Psoas muscle (tissue), 8 donors: ENCODE data around the gene KIAA1958. TPM values are rescaled to one million over a fixed set of nuclear protein-coding genes. Genes with fewer than 3 reads are reported as not detected.

Source experiments
- ATAC-seq, 4 donors: fragments of 200-7000 bp; cut with Tn5 transposase; one replicate each; pipeline ENCODE4 v1.9.1; 2020; ENCODE audit warnings: moderate library complexity in 3 of 4, mild to moderate bottlenecking in 2 of 4
- DNase-seq, 2 donors: peaks; one replicate each; pipeline ENCODE4 v3.0.0-alpha.2; 2020
- H3K27ac ChIP-seq: fragments of 200-600 bp; one replicate; pipeline ENCODE4 v1.8.0; 2022
- H3K27me3 ChIP-seq, 3 donors: fragments of 200-600 bp in 1 of 3; one replicate each; pipeline versions ENCODE4 v1.6.1 to v1.8.0; 2013 to 2022; ENCODE audit warnings: low read length in 2 of 3, mild to moderate bottlenecking in 2 of 3, moderate library complexity in 1 of 3; ENCODE audit not compliant: insufficient read depth in 3 of 3
- H3K36me3 ChIP-seq, 2 donors: fragments of 200-600 bp in 1 of 2; one replicate each; pipeline versions ENCODE4 v1.6.1 to v1.8.0; 2013 to 2022; ENCODE audit warnings: low read depth in 1 of 2, mild to moderate bottlenecking in 1 of 2, moderate library complexity in 1 of 2; ENCODE audit not compliant: insufficient read depth in 1 of 2
- H3K4me1 ChIP-seq: fragments of 200-600 bp; one replicate; pipeline ENCODE4 v1.8.0; 2022
- H3K4me3 ChIP-seq: fragments of 200-600 bp; one replicate; pipeline ENCODE4 v1.8.0; 2022; ENCODE audit warnings: mild to moderate bottlenecking
- H3K9me3 ChIP-seq: fragments of 200-600 bp; one replicate; pipeline ENCODE4 v1.8.0; 2022
- WGBS, 3 donors: extraction: QIAGEN DNeasy Blood & Tissue Kit; methylation state at CpG; one replicate each; pipeline versions ENCODE4 v1.1.6 to v1.1.7; 2013; 5-methylcytosine and 5-hydroxymethylcytosine counted together
- intact Hi-C, 2 donors: fragments of 100-400 bp; cut with DNase I; formaldehyde crosslinking; loops; one replicate each; pipeline versions ENCODE4 v1.11.0 to v1.14.2; 2022
- polyA plus RNA-seq, 3 donors: library from polyadenylated mRNA; stranded (reverse); fragments of 200-250 nt; gene quantifications; one replicate each; pipeline ENCODE4 v1.2.3, GENCODE V29; 2013
- total RNA-seq, 4 donors: library from RNA; stranded (reverse); fragmentation: NEBNext Ultra II Directional in 2 of 4; extraction: Animal tissue kit (Norgen Biotek cat#: 25700) in 2 of 4; gene quantifications; one replicate each; pipeline versions ENCODE4 v1.2.1 to v1.2.4, GENCODE V29; 2021 to 2023
- TF ChIP-seq, protein P1 (sequence below): fragments of 200-600 bp; IDR thresholded peaks from one replicate; pipeline ENCODE4 v1.8.0; 2022; ENCODE audit warnings: antibody characterized with exemption
- donor health status: healthy with polysubstance abuse.
- donor health status: DM: no; HTN: no; CAD: no; lungs with moderate emphysema.
- donor health status: Bipolar disorder and iron deficiency.
- donor health status: healthy.
- donor health status: DM: yes; HTN: yes; CAD: no.
- donor health status: DM: no; HTN: no; CAD: no.
- donor health status: DM: no; HTN: no; CAD: no.
- donor health status: DM: yes; HTN: yes; CAD: no.

KIAA1958 gene
- total and polyA plus RNA-seq, 7 donors, result 0.56 to 4.1 (median 1.5) TPM

DNA sequence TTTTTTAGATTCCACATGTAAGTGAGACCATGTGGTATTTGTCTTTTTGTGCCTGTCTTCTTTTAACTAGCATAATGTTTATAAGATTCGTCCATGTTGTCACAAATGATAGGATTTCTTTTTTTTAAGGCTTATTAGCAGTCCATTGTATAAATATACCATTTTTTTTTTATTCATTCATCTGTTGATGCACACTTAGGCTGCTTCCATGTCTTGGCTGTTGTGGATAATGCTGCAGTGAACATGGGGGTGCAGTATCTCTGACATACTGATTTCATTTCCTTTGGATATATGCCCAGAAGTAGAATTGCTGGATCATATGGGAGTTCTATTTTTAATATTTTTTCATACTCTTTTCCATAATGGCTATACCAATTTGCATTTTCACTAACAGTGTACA, 48.7 kb downstream of the KIAA1958 start:
- Histone ChIP-seq H3K4me3 (no peak overlapping the region), H3K9me3 (no peaks in the 10 kb centered on the region), H3K27me3 (no peaks in the 10 kb centered on the region), H3K36me3 (no peaks in the 10 kb centered on the region), H3K4me1 (no peaks in the 10 kb centered on the region), H3K27ac (no peak overlapping the region)
- DNase-seq (no peak), ATAC-seq (no peak)
- WGBS, 3 donors, result 0 to 55% (median 0%) methylated on average over 1 of the region's 1 CpG
- intact Hi-C loops, result no loop called here
- TF ChIP-seq, protein P1, sequence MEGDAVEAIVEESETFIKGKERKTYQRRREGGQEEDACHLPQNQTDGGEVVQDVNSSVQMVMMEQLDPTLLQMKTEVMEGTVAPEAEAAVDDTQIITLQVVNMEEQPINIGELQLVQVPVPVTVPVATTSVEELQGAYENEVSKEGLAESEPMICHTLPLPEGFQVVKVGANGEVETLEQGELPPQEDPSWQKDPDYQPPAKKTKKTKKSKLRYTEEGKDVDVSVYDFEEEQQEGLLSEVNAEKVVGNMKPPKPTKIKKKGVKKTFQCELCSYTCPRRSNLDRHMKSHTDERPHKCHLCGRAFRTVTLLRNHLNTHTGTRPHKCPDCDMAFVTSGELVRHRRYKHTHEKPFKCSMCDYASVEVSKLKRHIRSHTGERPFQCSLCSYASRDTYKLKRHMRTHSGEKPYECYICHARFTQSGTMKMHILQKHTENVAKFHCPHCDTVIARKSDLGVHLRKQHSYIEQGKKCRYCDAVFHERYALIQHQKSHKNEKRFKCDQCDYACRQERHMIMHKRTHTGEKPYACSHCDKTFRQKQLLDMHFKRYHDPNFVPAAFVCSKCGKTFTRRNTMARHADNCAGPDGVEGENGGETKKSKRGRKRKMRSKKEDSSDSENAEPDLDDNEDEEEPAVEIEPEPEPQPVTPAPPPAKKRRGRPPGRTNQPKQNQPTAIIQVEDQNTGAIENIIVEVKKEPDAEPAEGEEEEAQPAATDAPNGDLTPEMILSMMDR, result no peak

DNA sequence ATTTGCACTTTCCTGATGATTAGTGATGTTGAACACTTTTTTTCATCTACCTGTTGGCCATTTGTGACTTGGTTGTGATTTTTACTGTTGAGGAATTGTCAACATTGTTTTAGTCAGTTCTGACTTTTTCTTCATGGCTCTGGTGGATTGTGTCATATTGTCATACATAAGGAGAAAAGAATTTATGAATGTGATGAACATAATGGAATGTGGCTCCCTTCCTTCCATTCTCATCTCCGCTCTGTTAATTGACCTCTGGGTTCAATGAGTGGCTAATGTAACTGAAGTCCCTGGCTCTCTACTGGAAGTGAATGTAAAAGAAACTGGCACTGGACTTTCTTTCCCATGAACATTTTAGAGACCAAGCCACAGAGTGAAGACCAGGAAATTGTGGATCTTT, 49.2 kb downstream of the KIAA1958 start:
- intact Hi-C loops, result no loop called here
- Histone ChIP-seq H3K27ac (no peak overlapping the region), H3K36me3 (no peaks in the 10 kb centered on the region), H3K4me3 (no peak overlapping the region), H3K9me3 (no peaks in the 10 kb centered on the region), H3K4me1 (no peaks in the 10 kb centered on the region), H3K27me3 (no peaks in the 10 kb centered on the region)
- ATAC-seq (no peak), DNase-seq (no peak)
- WGBS, 3 donors, result 61 to 78% (median 69%) methylated on average over 1 of the region's 1 CpG
- TF ChIP-seq, protein P1, result no peak

GRCh38 chr9:112537561-112537960, 50.9 kb downstream of the KIAA1958 start:
- TF ChIP-seq, protein P1, result no peak
- ATAC-seq, result no peak
- WGBS, 3 donors, result 67 to 80% (median 76%) methylated on average over 1 of the region's 1 CpG

DNA sequence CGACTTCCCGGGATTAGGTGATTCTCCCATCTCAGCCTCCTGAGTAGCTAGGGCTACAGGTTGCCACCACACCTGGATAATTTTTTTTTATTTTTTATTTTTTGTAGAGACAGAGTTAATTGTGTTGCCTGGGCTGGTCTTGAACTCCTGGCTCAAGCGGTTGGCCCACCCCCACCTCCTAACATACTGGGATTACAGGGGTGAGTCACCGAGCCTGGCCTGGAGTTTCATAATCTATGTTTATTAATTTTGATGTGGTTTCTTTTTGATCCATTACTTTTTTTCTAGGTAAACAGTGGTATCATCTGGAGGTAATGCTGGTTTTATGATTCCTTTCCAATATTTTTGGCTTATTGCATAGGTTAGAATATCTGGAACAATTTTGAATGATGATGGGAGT, 54.2 kb downstream of the KIAA1958 start:
- intact Hi-C loops, result no loop called here
- Histone ChIP-seq H3K36me3 (no peaks in the 10 kb centered on the region), H3K27me3 (no peaks in the 10 kb centered on the region), H3K9me3 (no peaks in the 10 kb centered on the region), H3K4me3 (no peak overlapping the region), H3K27ac (no peak overlapping the region), H3K4me1 (no peaks in the 10 kb centered on the region)
- DNase-seq, result no peak
- TF ChIP-seq, protein P1, result no peak
- WGBS, 3 donors, result 97 to 100% (median 98%) methylated on average over 4 of the region's 4 CpGs
- no peak for ATAC-seq

More at GRCh38 chr9:112537561-112537960, 50.9 kb downstream of the KIAA1958 start:
- DNase-seq, result no peak
- Histone ChIP-seq H3K27ac (no peak overlapping the region), H3K9me3 (no peaks in the 10 kb centered on the region), H3K36me3 (no peaks in the 10 kb centered on the region), H3K27me3 (no peaks in the 10 kb centered on the region), H3K4me3 (no peak overlapping the region), H3K4me1 (no peaks in the 10 kb centered on the region)
- intact Hi-C loops, result no loop called here

DNA sequence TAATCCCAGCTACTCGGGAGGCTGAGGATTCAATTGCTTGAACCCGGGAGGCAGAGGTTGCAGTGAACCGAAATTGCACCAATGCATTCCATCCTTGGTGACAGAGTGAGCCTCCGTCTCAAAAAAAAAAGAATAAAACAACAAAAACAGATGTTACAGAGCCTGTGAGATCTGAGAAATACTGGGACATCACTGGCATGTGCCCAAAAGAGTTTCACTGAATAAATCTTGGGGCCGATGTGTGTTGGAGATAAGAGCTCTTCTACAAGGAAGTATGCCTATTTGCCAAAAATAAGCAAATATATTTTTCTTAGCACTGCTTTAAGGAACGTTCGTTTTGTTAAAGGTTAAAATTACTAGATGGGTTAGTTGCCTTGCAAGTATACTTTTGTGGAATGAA, 55.1 kb downstream of the KIAA1958 start:
- Histone ChIP-seq H3K9me3 (no peaks in the 10 kb centered on the region), H3K27ac (no peak overlapping the region), H3K4me3 (no peak overlapping the region), H3K27me3 (no peaks in the 10 kb centered on the region), H3K4me1 (no peaks in the 10 kb centered on the region), H3K36me3 (no peaks in the 10 kb centered on the region)
- no peak for ATAC-seq
- TF ChIP-seq, protein P1, result no peak
- intact Hi-C loops, result no loop called here
- DNase-seq, result no peak
- WGBS, 3 donors, result 41 to 47% (median 43%) methylated on average over 7 of the region's 7 CpGs
